NT2/D1 (cell line): ENCODE measurements around the gene HOXD3.

Experiments used
- SUZ12 ChIP-seq: IDR thresholded peaks from 2 replicates; pipeline ENCODE4 v1.6.1; 2011; ENCODE audit not compliant: insufficient read length, insufficient read depth; ENCODE audit errors: extremely low read depth
- YY1 ChIP-seq: IDR thresholded peaks from 2 replicates; pipeline ENCODE4 v1.6.1; 2011; ENCODE audit not compliant: insufficient read length, insufficient read depth
- ZNF274 ChIP-seq: IDR thresholded peaks from 2 replicates; pipeline ENCODE4 v1.6.1; 2011; ENCODE audit warnings: mild to moderate bottlenecking, low read depth, low read length

- TF ChIP-seq SUZ12: no peak
- no peak for TF ChIP-seq YY1
- TF ChIP-seq ZNF274: no peak
Measured at GRCh38 chr2:176111846-176112374, 45.2 kb upstream of the HOXD3 start.
